ENCODE data around the gene DLG5.

Gene DLG5

GRCh38 chr10:77911535-77912123, 14.9 kb downstream of the DLG5 start:
- no peak for DNase-seq

GRCh38 chr10:77910524-77911145, 15.9 kb downstream of the DLG5 start:
- no peak for DNase-seq

GRCh38 chr10:77909749-77910375, 16.7 kb downstream of the DLG5 start:
- DNase-seq = no peak

- DNase-seq = no peak
Observed at GRCh38 chr10:77909021-77909748, 17.4 kb downstream of the DLG5 start.

- no peak for DNase-seq
Observed at GRCh38 chr10:77907900-77908717, 18.4 kb downstream of the DLG5 start.

GRCh38 chr10:77907462-77907861, 19.1 kb downstream of the DLG5 start:
- no peak for DNase-seq

- DNase-seq = no peak
Observed at GRCh38 chr10:77906951-77907421, 19.6 kb downstream of the DLG5 start.

- DNase-seq = no peak
Observed at GRCh38 chr10:77905781-77906180, 20.8 kb downstream of the DLG5 start.

GRCh38 chr10:77905086-77905748, 21.3 kb downstream of the DLG5 start:
- DNase-seq = no peak

GRCh38 chr10:77904100-77904840, 22.3 kb downstream of the DLG5 start:
- DNase-seq = no peak

- no peak for DNase-seq
Observed at GRCh38 chr10:77902159-77902558, 24.4 kb downstream of the DLG5 start.

- no peak for DNase-seq
Observed at GRCh38 chr10:77901743-77902142, 24.8 kb downstream of the DLG5 start.

- no peak for DNase-seq
Observed at GRCh38 chr10:77899690-77900089, 26.9 kb downstream of the DLG5 start.

GRCh38 chr10:77899080-77899477, 27.5 kb downstream of the DLG5 start:
- DNase-seq = no peak

GRCh38 chr10:77898323-77899079, 28.1 kb downstream of the DLG5 start:
- no peak for DNase-seq

GRCh38 chr10:77896058-77896457, 30.5 kb downstream of the DLG5 start:
- DNase-seq = no peak

- no peak for DNase-seq
Observed at GRCh38 chr10:77894058-77894457, 32.5 kb downstream of the DLG5 start.

GRCh38 chr10:77893386-77893785, 33.2 kb downstream of the DLG5 start:
- DNase-seq = no peak

GRCh38 chr10:77892761-77893160, 33.8 kb downstream of the DLG5 start:
- no peak for DNase-seq

- DNase-seq = no peak
Observed at GRCh38 chr10:77892021-77892739, 34.4 kb downstream of the DLG5 start.
